Activated naive CD8-positive, alpha-beta T cell treated with anti-CD3 and anti-CD28 coated beads for 36 hours (primary cell): ENCODE data around the gene RCC1. TPM values are rescaled to one million over a fixed set of nuclear protein-coding genes. Genes with fewer than 3 reads are reported as not detected.
"Not testable (repeated sequence)": the region's sequence is repeated elsewhere in the genome, so short reads cannot be mapped to it uniquely, and the experiment has no call there.

ENCODE experiments used
- DNase-seq: peaks from one replicate; pipeline ENCODE4 v3.0.0; 2021
- H3K27ac Mint-ChIP-seq: one replicate; pipeline ENCODE4 v1.8.0; 2022; ENCODE audit warnings: mild to moderate bottlenecking, moderate library complexity, mixed read lengths
- H3K27me3 Mint-ChIP-seq: one replicate; pipeline ENCODE4 v1.8.0; 2022; ENCODE audit warnings: mild to moderate bottlenecking, mixed read lengths
- H3K36me3 Mint-ChIP-seq: one replicate; pipeline ENCODE4 v1.8.0; 2021; ENCODE audit warnings: mild to moderate bottlenecking, mixed read lengths
- H3K4me1 Mint-ChIP-seq: one replicate; pipeline ENCODE4 v1.8.0; 2021; ENCODE audit warnings: mixed read lengths
- H3K4me3 Mint-ChIP-seq: one replicate; pipeline ENCODE4 v1.8.0; 2022; ENCODE audit warnings: mild to moderate bottlenecking, moderate library complexity, mixed read lengths
- H3K9me3 Mint-ChIP-seq: one replicate; pipeline ENCODE4 v1.8.0; 2022; ENCODE audit warnings: mixed read lengths
- total RNA-seq, 2 experiments: library from RNA; stranded (reverse); gene quantifications; one replicate each; pipeline ENCODE4 v1.2.3, GENCODE V29; 2021

The RCC1 gene
- total RNA-seq, 2 experiments from 2014 or later: 133 to 138 TPM

- peak overlapping the region; percentile 97 for H3K4me3 Mint-ChIP-seq
- H3K36me3 Mint-ChIP-seq: peaks cover 68% of the 10 kb centered on the region
- no peak for DNase-seq
- peaks cover 4% of the 10 kb centered on the region for H3K9me3 Mint-ChIP-seq
- H3K4me1 Mint-ChIP-seq: peaks cover 48% of the 10 kb centered on the region
- peak overlapping the region; percentile 97 for H3K27ac Mint-ChIP-seq
- H3K27me3 Mint-ChIP-seq: peaks cover 65% of the 10 kb centered on the region
Measured at GRCh38 chr1:28507247-28507645, 1.4 kb downstream of the RCC1 start.

GRCh38 chr1:28507646-28508434, 2.0 kb downstream of the RCC1 start:
- Mint-ChIP-seq H3K27me3 (peaks cover 70% of the 10 kb centered on the region), H3K27ac (peak overlapping the region; percentile 97), H3K4me3 (peak overlapping the region; percentile 97), H3K9me3 (peaks cover 4% of the 10 kb centered on the region), H3K36me3 (peaks cover 74% of the 10 kb centered on the region), H3K4me1 (peaks cover 54% of the 10 kb centered on the region)
- DNase-seq: no peak

GRCh38 chr1:28508435-28508754, 2.6 kb downstream of the RCC1 start:
- H3K4me3 Mint-ChIP-seq: peak overlapping the region; percentile 97
- H3K27me3 Mint-ChIP-seq: peaks cover 70% of the 10 kb centered on the region
- peak overlapping the region; percentile 97 for H3K27ac Mint-ChIP-seq
- DNase-seq: no peak
- H3K36me3 Mint-ChIP-seq: peaks cover 75% of the 10 kb centered on the region
- peaks cover 56% of the 10 kb centered on the region for H3K4me1 Mint-ChIP-seq
- H3K9me3 Mint-ChIP-seq: peaks cover 4% of the 10 kb centered on the region

GRCh38 chr1:28509705-28510272, 3.9 kb downstream of the RCC1 start:
- H3K36me3 Mint-ChIP-seq: peaks cover 78% of the 10 kb centered on the region
- H3K4me3 Mint-ChIP-seq: peak overlapping the region; percentile 97
- H3K4me1 Mint-ChIP-seq: peaks cover 56% of the 10 kb centered on the region
- DNase-seq: peak; percentile 40
- H3K27ac Mint-ChIP-seq: peak overlapping the region; percentile 97
- peaks cover 4% of the 10 kb centered on the region for H3K9me3 Mint-ChIP-seq
- H3K27me3 Mint-ChIP-seq: peaks cover 70% of the 10 kb centered on the region

GRCh38 chr1:28510273-28510969, 4.6 kb downstream of the RCC1 start:
- peak overlapping the region; percentile 97 for H3K4me3 Mint-ChIP-seq
- peaks cover 75% of the 10 kb centered on the region for H3K36me3 Mint-ChIP-seq
- DNase-seq: peak; percentile 42
- peaks cover 70% of the 10 kb centered on the region for H3K27me3 Mint-ChIP-seq
- peaks cover 58% of the 10 kb centered on the region for H3K4me1 Mint-ChIP-seq
- peaks cover 4% of the 10 kb centered on the region for H3K9me3 Mint-ChIP-seq
- H3K27ac Mint-ChIP-seq: peak overlapping the region; percentile 97

- peaks cover 54% of the 10 kb centered on the region for H3K4me1 Mint-ChIP-seq
- H3K36me3 Mint-ChIP-seq: peaks cover 70% of the 10 kb centered on the region
- H3K9me3 Mint-ChIP-seq: peaks cover 4% of the 10 kb centered on the region
- peak overlapping the region; percentile 97 for H3K4me3 Mint-ChIP-seq
- DNase-seq: peak; percentile 29
- H3K27ac Mint-ChIP-seq: peak overlapping the region; percentile 97
- H3K27me3 Mint-ChIP-seq: peaks cover 66% of the 10 kb centered on the region
Measured at GRCh38 chr1:28510970-28511440, 5.2 kb downstream of the RCC1 start.

GRCh38 chr1:28512058-28512611, 6.3 kb downstream of the RCC1 start:
- Mint-ChIP-seq H3K4me1 (peaks cover 48% of the 10 kb centered on the region), H3K9me3 (peaks cover 4% of the 10 kb centered on the region), H3K36me3 (peaks cover 58% of the 10 kb centered on the region), H3K27ac (peak overlapping the region; percentile 97), H3K27me3 (peaks cover 55% of the 10 kb centered on the region), H3K4me3 (peak overlapping the region; percentile 97)
- no peak for DNase-seq

GRCh38 chr1:28514445-28514933, 8.6 kb downstream of the RCC1 start:
- H3K27ac Mint-ChIP-seq: peak overlapping the region; percentile 97
- H3K4me1 Mint-ChIP-seq: peaks cover 48% of the 10 kb centered on the region
- peaks cover 33% of the 10 kb centered on the region for H3K27me3 Mint-ChIP-seq
- H3K36me3 Mint-ChIP-seq: peaks cover 43% of the 10 kb centered on the region
- H3K4me3 Mint-ChIP-seq: peak overlapping the region; percentile 37
- not testable (repeated sequence) for DNase-seq, H3K9me3 Mint-ChIP-seq

- H3K27me3 Mint-ChIP-seq: peaks cover 12% of the 10 kb centered on the region
- peak overlapping the region; percentile 93 for H3K27ac Mint-ChIP-seq
- peaks cover 40% of the 10 kb centered on the region for H3K4me1 Mint-ChIP-seq
- peaks cover 42% of the 10 kb centered on the region for H3K36me3 Mint-ChIP-seq
- no peak overlapping the region for H3K4me3 Mint-ChIP-seq
- no peak for DNase-seq
- H3K9me3 Mint-ChIP-seq: no peaks in the 10 kb centered on the region
Measured at GRCh38 chr1:28516518-28516956, 10.7 kb downstream of the RCC1 start.

- peaks cover 2% of the 10 kb centered on the region for H3K27me3 Mint-ChIP-seq
- H3K4me1 Mint-ChIP-seq: peaks cover 33% of the 10 kb centered on the region
- no peak for DNase-seq
- no peaks in the 10 kb centered on the region for H3K9me3 Mint-ChIP-seq
- H3K4me3 Mint-ChIP-seq: peak overlapping the region; percentile 89
- H3K36me3 Mint-ChIP-seq: peaks cover 39% of the 10 kb centered on the region
- H3K27ac Mint-ChIP-seq: peak overlapping the region; percentile 93
Measured at GRCh38 chr1:28517649-28517999, 11.8 kb downstream of the RCC1 start.

- peak; percentile 92 for DNase-seq
- Mint-ChIP-seq H3K27me3 (no peaks in the 10 kb centered on the region), H3K4me3 (peak overlapping the region; percentile 89), H3K4me1 (peaks cover 29% of the 10 kb centered on the region), H3K36me3 (peaks cover 38% of the 10 kb centered on the region), H3K27ac (peak overlapping the region; percentile 93), H3K9me3 (no peaks in the 10 kb centered on the region)
Measured at GRCh38 chr1:28518000-28518744, 12.3 kb downstream of the RCC1 start.

- peak; percentile 67 for DNase-seq
- Mint-ChIP-seq H3K36me3 (peaks cover 44% of the 10 kb centered on the region), H3K27ac (peak overlapping the region; percentile 93), H3K4me1 (peaks cover 29% of the 10 kb centered on the region), H3K4me3 (peak overlapping the region; percentile 86), H3K27me3 (no peaks in the 10 kb centered on the region), H3K9me3 (no peaks in the 10 kb centered on the region)
Measured at GRCh38 chr1:28518745-28519341, 13.0 kb downstream of the RCC1 start.

GRCh38 chr1:28519946-28520725, 14.3 kb downstream of the RCC1 start:
- peaks cover 46% of the 10 kb centered on the region for H3K36me3 Mint-ChIP-seq
- H3K4me1 Mint-ChIP-seq: peaks cover 26% of the 10 kb centered on the region
- no peak for DNase-seq
- no peaks in the 10 kb centered on the region for H3K9me3 Mint-ChIP-seq
- H3K4me3 Mint-ChIP-seq: peak overlapping the region; percentile 60
- peak overlapping the region; percentile 34 for H3K27ac Mint-ChIP-seq
- H3K27me3 Mint-ChIP-seq: no peaks in the 10 kb centered on the region
